GM12865 (cell line): ENCODE measurements around the gene NCMAP.
"Not testable (repeated sequence)": the region's sequence is repeated elsewhere in the genome, so short reads cannot be mapped to it uniquely, and the experiment has no call there.

Source experiments
- DNase-seq: peaks from one replicate; pipeline ENCODE4 v3.0.0; 2010; ENCODE audit warnings: low read depth
- H3K4me3 ChIP-seq: 2 replicates; pipeline ENCODE4 v1.5.1; 2011; ENCODE audit warnings: mild to moderate bottlenecking, low read depth, low read length, control low read depth
- TF ChIP-seq, protein P1 (sequence below): IDR thresholded peaks from 2 replicates; pipeline ENCODE4 v1.5.1; 2011; ENCODE audit warnings: low read length, control low read depth, low read depth, inconsistent platforms; ENCODE audit not compliant: insufficient read depth; ENCODE audit errors: missing control alignments

NCMAP gene

DNA sequence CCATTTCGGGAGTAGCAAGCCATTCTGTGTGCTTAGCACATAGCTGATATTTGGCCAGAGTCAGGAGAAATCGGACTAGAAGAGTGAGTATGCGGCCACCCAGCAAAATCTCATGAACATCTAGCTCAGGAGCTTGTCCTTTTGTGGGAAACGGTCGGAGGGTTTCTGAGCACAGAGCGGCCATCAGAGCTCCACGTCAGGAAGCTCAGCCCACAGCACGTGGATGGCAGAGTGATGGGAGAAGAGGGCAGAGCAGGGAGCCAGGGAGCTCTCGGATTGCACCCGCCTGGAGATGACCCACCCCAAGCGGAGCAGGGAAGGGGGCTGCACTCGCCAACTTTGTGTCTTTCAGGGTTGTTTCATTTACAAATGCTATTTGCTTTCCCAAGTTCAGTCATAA lies 39.4 kb upstream of the NCMAP start:
- TF ChIP-seq, protein P1, sequence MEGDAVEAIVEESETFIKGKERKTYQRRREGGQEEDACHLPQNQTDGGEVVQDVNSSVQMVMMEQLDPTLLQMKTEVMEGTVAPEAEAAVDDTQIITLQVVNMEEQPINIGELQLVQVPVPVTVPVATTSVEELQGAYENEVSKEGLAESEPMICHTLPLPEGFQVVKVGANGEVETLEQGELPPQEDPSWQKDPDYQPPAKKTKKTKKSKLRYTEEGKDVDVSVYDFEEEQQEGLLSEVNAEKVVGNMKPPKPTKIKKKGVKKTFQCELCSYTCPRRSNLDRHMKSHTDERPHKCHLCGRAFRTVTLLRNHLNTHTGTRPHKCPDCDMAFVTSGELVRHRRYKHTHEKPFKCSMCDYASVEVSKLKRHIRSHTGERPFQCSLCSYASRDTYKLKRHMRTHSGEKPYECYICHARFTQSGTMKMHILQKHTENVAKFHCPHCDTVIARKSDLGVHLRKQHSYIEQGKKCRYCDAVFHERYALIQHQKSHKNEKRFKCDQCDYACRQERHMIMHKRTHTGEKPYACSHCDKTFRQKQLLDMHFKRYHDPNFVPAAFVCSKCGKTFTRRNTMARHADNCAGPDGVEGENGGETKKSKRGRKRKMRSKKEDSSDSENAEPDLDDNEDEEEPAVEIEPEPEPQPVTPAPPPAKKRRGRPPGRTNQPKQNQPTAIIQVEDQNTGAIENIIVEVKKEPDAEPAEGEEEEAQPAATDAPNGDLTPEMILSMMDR, result no peak
- no peak for DNase-seq
- no peak overlapping the region for H3K4me3 ChIP-seq

DNA sequence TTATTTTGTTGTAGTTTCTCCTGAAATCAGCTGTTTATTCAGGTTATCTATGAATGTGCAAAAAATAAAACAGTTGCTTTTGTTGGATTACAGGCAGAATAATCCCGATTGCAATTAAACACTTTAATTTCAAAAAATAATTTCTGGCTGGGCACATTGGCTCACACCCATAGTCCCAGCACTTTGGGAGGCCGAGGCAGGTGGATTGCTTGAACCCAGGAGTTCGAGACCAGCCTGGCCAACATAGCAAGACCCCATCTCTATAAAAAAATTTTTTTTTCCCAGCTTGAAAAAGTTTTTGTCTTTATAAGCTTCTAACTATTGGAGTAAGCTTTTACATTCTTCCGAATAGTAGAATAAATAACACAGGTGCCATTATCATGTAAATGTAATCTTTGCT lies 38.0 kb upstream of the NCMAP start:
- TF ChIP-seq, protein P1, result no peak
- H3K4me3 ChIP-seq, result no peak overlapping the region
- DNase-seq, result no peak

DNA sequence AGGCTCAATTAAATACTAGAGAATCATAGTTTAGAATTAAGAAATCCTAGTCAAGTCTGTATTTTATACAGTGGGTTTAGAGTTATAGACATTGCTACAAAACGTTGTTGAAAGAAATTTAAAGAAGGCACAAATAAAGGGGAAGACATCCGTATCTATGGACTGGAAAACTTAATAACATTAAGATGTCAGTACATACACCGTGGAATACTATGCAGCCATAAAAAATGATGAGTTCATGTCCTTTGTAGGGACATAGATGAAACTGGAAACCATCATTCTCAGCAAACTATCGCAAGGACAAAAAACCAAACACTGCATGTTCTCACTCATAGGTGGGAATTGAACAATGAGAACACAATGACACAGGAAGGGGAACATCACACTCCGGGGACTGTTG lies 35.6 kb upstream of the NCMAP start:
- H3K4me3 ChIP-seq, DNase-seq: not testable (repeated sequence)

DNA sequence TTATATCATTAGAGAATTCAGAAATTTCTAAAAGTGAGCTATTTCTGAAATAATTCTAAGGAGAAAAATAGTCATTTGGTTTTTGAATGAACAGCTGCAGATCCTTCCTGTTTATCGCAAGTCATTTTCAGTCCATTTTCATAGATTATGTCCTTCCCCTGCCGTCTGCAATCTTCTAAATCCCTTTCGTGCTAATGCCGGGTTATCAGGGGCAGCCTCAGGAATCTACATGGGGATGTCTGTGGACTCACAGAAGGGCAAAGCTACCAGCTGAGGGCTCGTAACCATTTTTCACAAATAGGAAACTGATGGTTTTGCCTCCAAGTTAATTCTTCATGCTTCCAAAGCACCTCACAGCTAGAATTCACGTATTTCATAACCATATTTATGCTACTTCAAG lies 30.3 kb upstream of the NCMAP start:
- TF ChIP-seq, protein P1, result no peak
- H3K4me3 ChIP-seq, result no peak overlapping the region
- DNase-seq, result no peak

DNA sequence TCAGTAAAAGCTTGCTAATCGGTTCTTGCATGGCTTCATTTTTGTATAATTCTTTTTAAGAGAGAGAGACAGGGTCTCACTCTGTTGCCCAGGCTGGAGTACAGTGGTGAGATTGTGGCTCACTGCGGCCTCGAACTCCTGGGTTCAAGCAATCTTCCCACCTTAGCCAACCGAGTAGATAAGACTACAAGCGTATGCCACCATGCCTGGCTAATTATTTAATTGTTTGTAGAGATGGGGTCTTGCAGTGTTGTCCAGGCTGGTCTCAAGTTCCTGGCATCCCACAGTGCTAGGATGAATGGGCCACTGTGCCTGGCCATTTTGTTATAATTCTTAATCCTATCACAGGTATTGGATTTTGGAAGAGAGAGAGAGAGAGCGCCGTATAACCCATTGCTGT lies 29.8 kb upstream of the NCMAP start:
- no peak for DNase-seq
- TF ChIP-seq, protein P1, result no peak
- H3K4me3 ChIP-seq, result no peak overlapping the region

DNA sequence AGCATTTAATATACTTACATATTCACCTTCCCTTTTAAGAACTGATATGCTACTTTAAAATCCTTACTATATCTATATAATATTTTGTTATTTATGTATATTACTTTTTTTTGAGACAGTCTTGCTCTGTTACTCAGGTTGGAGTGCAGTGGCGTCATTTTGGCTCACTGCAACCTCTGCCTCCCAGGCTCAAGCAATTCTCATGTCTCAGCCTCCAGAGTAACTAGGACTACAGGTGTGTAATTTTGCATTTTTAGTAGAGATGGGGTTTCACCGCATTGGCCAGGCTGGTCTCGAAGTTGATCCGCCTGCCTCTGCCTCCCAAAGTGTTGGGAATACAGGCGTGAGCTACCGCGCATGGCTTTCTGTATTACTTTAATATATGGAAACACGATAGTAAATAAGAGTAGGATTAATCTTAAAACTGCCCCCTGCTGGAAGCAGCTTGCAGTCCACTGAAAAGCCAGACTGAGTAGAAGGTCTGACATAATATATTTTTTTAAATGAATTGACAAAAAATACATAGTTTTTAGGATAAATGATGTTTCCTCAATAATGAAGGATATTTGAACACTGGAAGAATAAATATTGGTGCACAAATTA lies 28.8 kb upstream of the NCMAP start:
- peak; percentile 28 for DNase-seq
- H3K4me3 ChIP-seq, result no peak overlapping the region
- TF ChIP-seq, protein P1, result peak; percentile 48

DNA sequence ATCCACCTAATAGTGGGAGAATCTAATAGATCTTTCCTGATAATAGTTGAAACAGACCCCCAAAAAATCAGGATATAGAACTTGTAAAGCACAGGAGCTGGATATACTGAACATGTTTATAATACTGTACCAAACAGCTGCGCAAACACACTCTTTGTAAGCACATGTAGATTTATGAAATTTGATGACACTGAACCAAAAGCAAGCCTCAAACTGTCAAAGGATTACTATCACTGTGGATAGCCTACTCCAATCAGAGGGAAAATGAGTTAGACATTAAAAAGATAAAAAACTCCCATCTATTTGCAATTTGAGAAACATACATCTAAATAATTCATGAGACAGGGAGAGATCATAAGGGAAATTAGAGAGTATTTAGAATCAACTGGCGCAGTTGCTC lies 27.1 kb upstream of the NCMAP start:
- H3K4me3 ChIP-seq, result no peak overlapping the region
- TF ChIP-seq, protein P1, result no peak
- no peak for DNase-seq

DNA sequence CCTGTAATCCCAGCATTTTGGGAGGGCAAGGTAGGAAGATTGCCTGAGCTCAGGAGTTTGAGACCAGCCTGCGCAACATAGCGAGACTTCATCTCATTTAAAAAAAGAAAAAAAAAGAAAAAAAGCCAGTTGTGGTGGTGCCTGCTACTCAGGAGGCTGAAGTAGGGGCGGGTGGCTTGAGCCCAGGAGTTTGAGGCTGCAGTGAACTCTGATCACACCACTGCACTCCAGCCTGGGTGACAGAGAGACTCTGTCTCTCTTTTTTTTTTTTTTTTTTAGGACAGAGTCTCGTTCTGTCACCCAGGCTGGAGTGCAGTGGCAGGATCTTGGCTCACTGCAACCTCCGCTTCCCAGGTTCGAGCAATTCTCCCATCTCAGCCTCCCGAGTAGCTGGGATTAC lies 26.6 kb upstream of the NCMAP start:
- DNase-seq, result not testable (repeated sequence)

More for the DNA sequence above, 26.6 kb upstream of the NCMAP start:
- H3K4me3 ChIP-seq, result not testable (repeated sequence)
